ENCODE data around the gene CYP27B1. TPM values are rescaled to one million over a fixed set of nuclear protein-coding genes. Genes with fewer than 3 reads are reported as not detected.

The CYP27B1 gene
- total and polyA plus RNA-seq, 11 donors, result 0.11 to 0.77 (median 0.19) TPM; not detected in 4

- ATAC-seq (peak; percentile 94 to 97 (median 95)), DNase-seq (peak; percentile 96 to 99 (median 99))
- WGBS, 4 donors, result 0% methylated on average over 28 to 29 of the region's 29 CpGs
- Histone ChIP-seq H3K27ac (peak within 1 kb of the TSS; percentile 91 to 98 (median 97)), H3K4me3 (peak within 1 kb of the TSS; percentile 65 to 97 (median 84)), H3K9me3 (no peaks in the 10 kb centered on the region), H3K36me3 (peaks cover 0 to 39% (median 37%) of the 10 kb centered on the region in 9 donors), H3K4me1 (peaks cover 0 to 47% (median 10%) of the 10 kb centered on the region in 12 donors), H3K27me3 (peaks cover 0 to 15% (median 0%) of the 10 kb centered on the region in 9 donors)
- intact Hi-C loops (cut with DNase I), result no loop called here
- TF ChIP-seq POLR2A (IDR thresholded peaks at IDR 0.05), result peak; percentile 20 to 82
- TF ChIP-seq, protein P1, sequence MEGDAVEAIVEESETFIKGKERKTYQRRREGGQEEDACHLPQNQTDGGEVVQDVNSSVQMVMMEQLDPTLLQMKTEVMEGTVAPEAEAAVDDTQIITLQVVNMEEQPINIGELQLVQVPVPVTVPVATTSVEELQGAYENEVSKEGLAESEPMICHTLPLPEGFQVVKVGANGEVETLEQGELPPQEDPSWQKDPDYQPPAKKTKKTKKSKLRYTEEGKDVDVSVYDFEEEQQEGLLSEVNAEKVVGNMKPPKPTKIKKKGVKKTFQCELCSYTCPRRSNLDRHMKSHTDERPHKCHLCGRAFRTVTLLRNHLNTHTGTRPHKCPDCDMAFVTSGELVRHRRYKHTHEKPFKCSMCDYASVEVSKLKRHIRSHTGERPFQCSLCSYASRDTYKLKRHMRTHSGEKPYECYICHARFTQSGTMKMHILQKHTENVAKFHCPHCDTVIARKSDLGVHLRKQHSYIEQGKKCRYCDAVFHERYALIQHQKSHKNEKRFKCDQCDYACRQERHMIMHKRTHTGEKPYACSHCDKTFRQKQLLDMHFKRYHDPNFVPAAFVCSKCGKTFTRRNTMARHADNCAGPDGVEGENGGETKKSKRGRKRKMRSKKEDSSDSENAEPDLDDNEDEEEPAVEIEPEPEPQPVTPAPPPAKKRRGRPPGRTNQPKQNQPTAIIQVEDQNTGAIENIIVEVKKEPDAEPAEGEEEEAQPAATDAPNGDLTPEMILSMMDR (IDR thresholded peaks at IDR 0.05), result no peak
These were observed 21.9 kb downstream of the CYP27B1 start, which contains the start of gene TSPAN31 for GRCh38 chr12:57744777-57745484. Gene TSPAN31, plus strand, starts transcription at chr12:57745039. Its CDS starts 116 bp downstream, at chr12:57745155.

GRCh38 chr12:57744194-57744776 is 22.6 kb downstream of the CYP27B1 start:
- TF ChIP-seq, protein P1 (IDR thresholded peaks at IDR 0.05), result no peak
- H3K36me3 ChIP-seq, result peaks cover 0 to 33% (median 30%) of the 10 kb centered on the region in 9 donors
- H3K9me3 ChIP-seq, result no peaks in the 10 kb centered on the region
- H3K4me3 ChIP-seq, result peak overlapping the region; percentile 65 to 97 (median 84)
- H3K27ac ChIP-seq, result peak overlapping the region; percentile 91 to 98 (median 97)
- intact Hi-C loops (cut with DNase I), result no loop called here
- DNase-seq (peak; percentile 66 to 75 (median 74)), ATAC-seq (peak; percentile 43 to 71 (median 65))
- peaks cover 0 to 54% (median 10%) of the 10 kb centered on the region in 12 donors for H3K4me1 ChIP-seq
- 12 to 14% (median 13%) methylated on average over 18 to 21 of the region's 21 CpGs for WGBS, 4 donors
- peaks cover 0 to 21% (median 4%) of the 10 kb centered on the region in 9 donors for H3K27me3 ChIP-seq

DNA sequence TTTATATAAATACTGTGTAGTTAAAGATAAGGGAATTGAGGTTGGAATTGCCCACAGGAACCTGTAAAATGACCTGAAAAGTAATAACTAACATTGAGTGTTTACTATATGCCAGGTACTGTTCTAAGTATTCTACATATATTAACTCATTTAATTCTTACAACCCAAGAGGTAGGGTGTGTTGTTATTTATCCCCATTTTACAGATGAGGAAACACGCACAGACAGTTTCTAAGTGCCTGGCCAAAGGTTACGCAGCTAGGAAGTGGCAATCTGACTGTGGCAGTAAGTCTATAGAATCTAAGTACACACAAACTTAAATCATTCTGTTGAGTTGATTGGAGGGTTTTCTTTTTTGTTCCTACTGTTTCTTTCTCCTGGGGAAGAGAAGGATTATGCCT is 23.1 kb downstream of the CYP27B1 start:
- peak overlapping the region in 2 of 12 donors; percentile 82 to 97 for H3K4me3 ChIP-seq
- peaks cover 0 to 56% (median 12%) of the 10 kb centered on the region in 12 donors for H3K4me1 ChIP-seq
- WGBS, 4 donors, result 90 to 98% (median 94%) methylated on average over 2 of the region's 2 CpGs
- TF ChIP-seq, protein P1 (IDR thresholded peaks at IDR 0.05), result no peak
- no peak for TF ChIP-seq POLR2A (IDR thresholded peaks at IDR 0.05)
- DNase-seq (no peak), ATAC-seq (no peak)
- no peaks in the 10 kb centered on the region for H3K9me3 ChIP-seq
- peaks cover 0 to 27% (median 25%) of the 10 kb centered on the region in 9 donors for H3K36me3 ChIP-seq
- intact Hi-C loops (cut with DNase I), result no loop called here
- peak overlapping the region in 7 of 12 donors; percentile 94 to 98 (median 97) for H3K27ac ChIP-seq
- H3K27me3 ChIP-seq, result peaks cover 0 to 26% (median 5%) of the 10 kb centered on the region in 9 donors
